ENCODE data around the gene GCNT1.

DNA sequence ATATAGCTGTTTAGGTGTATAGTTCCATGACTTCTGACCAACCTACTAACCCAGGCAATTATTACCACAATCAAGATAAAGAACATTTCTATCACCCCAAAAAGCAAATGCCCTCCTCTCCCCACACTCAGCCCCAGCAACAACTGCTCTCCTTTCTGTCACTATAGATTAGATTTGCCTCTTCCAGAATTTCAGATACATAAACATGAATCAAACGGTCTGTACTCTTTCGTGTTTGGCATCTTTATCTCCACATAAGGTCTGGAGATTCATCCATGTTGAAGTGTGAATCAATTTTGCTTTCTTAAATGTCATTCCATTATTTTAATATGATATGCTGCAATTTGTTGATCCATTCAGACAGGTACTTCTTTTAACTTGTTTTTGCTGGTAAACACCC is 10.5 kb upstream of the GCNT1 start:
- TF ChIP-seq, protein P1, sequence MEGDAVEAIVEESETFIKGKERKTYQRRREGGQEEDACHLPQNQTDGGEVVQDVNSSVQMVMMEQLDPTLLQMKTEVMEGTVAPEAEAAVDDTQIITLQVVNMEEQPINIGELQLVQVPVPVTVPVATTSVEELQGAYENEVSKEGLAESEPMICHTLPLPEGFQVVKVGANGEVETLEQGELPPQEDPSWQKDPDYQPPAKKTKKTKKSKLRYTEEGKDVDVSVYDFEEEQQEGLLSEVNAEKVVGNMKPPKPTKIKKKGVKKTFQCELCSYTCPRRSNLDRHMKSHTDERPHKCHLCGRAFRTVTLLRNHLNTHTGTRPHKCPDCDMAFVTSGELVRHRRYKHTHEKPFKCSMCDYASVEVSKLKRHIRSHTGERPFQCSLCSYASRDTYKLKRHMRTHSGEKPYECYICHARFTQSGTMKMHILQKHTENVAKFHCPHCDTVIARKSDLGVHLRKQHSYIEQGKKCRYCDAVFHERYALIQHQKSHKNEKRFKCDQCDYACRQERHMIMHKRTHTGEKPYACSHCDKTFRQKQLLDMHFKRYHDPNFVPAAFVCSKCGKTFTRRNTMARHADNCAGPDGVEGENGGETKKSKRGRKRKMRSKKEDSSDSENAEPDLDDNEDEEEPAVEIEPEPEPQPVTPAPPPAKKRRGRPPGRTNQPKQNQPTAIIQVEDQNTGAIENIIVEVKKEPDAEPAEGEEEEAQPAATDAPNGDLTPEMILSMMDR (IDR thresholded peaks at IDR 0.05) = no peak
- TF ChIP-seq POLR2AphosphoS5 (IDR thresholded peaks at IDR 0.05) (no peak), POLR2A (IDR thresholded peaks at IDR 0.05) (no peak)

All from prostate gland (tissue), 2 donors.